HAP-1 (cell line): ENCODE data around the gene CFAP58.

Experiments
- DNase-seq, 2 experiments: peaks; one replicate each; pipeline ENCODE4 v3.0.0-alpha.2; 2016 to 2020; ENCODE audit warnings: low spot score in 2 of 2
- H3K27me3 ChIP-seq: fragments of 250-450 bp; sonication (Bioruptor Pico); 2 replicates; pipeline ENCODE4 v1.5.1; 2020; ENCODE audit warnings: low read depth, mild to moderate bottlenecking, moderate library complexity
- H3K36me3 ChIP-seq: fragments of 250-450 bp; sonication (Bioruptor Pico); replicated peaks from 2 replicates; pipeline ENCODE4 v1.5.1; 2020; ENCODE audit warnings: mild to moderate bottlenecking
- H3K4me1 ChIP-seq: fragments of 250-450 bp; sonication (Bioruptor Pico); 2 replicates; pipeline ENCODE4 v1.5.1; 2020; ENCODE audit warnings: mild to moderate bottlenecking
- H3K4me3 ChIP-seq: fragments of 250-450 bp; sonication (Bioruptor Pico); 2 replicates; pipeline ENCODE4 v1.5.1; 2020; ENCODE audit warnings: mild to moderate bottlenecking, moderate library complexity
- H3K9me3 ChIP-seq: fragments of 250-450 bp; sonication (Bioruptor Pico); 2 replicates; pipeline ENCODE4 v1.5.1; 2020; ENCODE audit warnings: mild to moderate bottlenecking, moderate library complexity
- in situ Hi-C: fragments of 300-500 bp; cut with MboI; formaldehyde crosslinking; loops from 3 replicates; pipeline ENCODE4 v1.14.3; 2020; ENCODE audit warnings: low sequenced_read_pairs, inconsistent platforms, mixed read lengths

The CFAP58 gene

GRCh38 chr10:104325436-104326435 lies 27.9 kb upstream of the CFAP58 start:
- in situ Hi-C loops, result no loop called here
- Histone ChIP-seq H3K4me1 (peaks cover 43% of the 10 kb centered on the region), H3K9me3 (no peaks in the 10 kb centered on the region), H3K4me3 (no peak overlapping the region), H3K36me3 (no peaks in the 10 kb centered on the region), H3K27me3 (no peaks in the 10 kb centered on the region)
- no peak for DNase-seq

- DNase-seq, result no peak
- in situ Hi-C loops, result no loop called here
- Histone ChIP-seq H3K4me3 (no peak overlapping the region), H3K9me3 (no peaks in the 10 kb centered on the region), H3K4me1 (peaks cover 57% of the 10 kb centered on the region), H3K36me3 (no peaks in the 10 kb centered on the region), H3K27me3 (no peaks in the 10 kb centered on the region)
Observed at GRCh38 chr10:104326991-104327610, 26.5 kb upstream of the CFAP58 start.

GRCh38 chr10:104327745-104328645 lies 25.6 kb upstream of the CFAP58 start:
- H3K27me3 ChIP-seq, result no peaks in the 10 kb centered on the region
- H3K4me1 ChIP-seq, result peaks cover 59% of the 10 kb centered on the region
- no peaks in the 10 kb centered on the region for H3K36me3 ChIP-seq
- peak; percentile 85 to 90 for DNase-seq
- H3K4me3 ChIP-seq, result no peak overlapping the region; the same call in 1 of the 2 replicates
- in situ Hi-C loops, result no loop called here
- no peaks in the 10 kb centered on the region for H3K9me3 ChIP-seq

- peak overlapping the region; percentile 8 for H3K4me3 ChIP-seq
- no peaks in the 10 kb centered on the region for H3K36me3 ChIP-seq
- in situ Hi-C loops, result no loop called here
- no peak for DNase-seq
- H3K9me3 ChIP-seq, result no peaks in the 10 kb centered on the region
- peaks cover 59% of the 10 kb centered on the region for H3K4me1 ChIP-seq
- no peaks in the 10 kb centered on the region for H3K27me3 ChIP-seq
Observed at GRCh38 chr10:104328646-104328895, 25.1 kb upstream of the CFAP58 start.

- no peaks in the 10 kb centered on the region for H3K36me3 ChIP-seq
- no peaks in the 10 kb centered on the region for H3K9me3 ChIP-seq
- H3K27me3 ChIP-seq, result no peaks in the 10 kb centered on the region
- peaks cover 59% of the 10 kb centered on the region for H3K4me1 ChIP-seq
- H3K4me3 ChIP-seq, result peak overlapping the region; percentile 8
- DNase-seq, result peak; percentile 78 to 85
- in situ Hi-C loops, result no loop called here
Observed at GRCh38 chr10:104328896-104329710, 24.5 kb upstream of the CFAP58 start.

- no peak for DNase-seq
- Histone ChIP-seq H3K27me3 (no peaks in the 10 kb centered on the region), H3K36me3 (no peaks in the 10 kb centered on the region), H3K4me3 (no peak overlapping the region), H3K9me3 (no peaks in the 10 kb centered on the region), H3K4me1 (peaks cover 59% of the 10 kb centered on the region)
- in situ Hi-C loops, result no loop called here
Observed at GRCh38 chr10:104329735-104330134, 23.9 kb upstream of the CFAP58 start.

- Histone ChIP-seq H3K36me3 (no peaks in the 10 kb centered on the region), H3K4me1 (peaks cover 59% of the 10 kb centered on the region), H3K4me3 (no peak overlapping the region), H3K9me3 (no peaks in the 10 kb centered on the region), H3K27me3 (no peaks in the 10 kb centered on the region)
- peak; percentile 41 for DNase-seq
- in situ Hi-C loops, result no loop called here
Observed at GRCh38 chr10:104330168-104331110, 23.2 kb upstream of the CFAP58 start.

- peaks cover 60% of the 10 kb centered on the region for H3K4me1 ChIP-seq
- no peaks in the 10 kb centered on the region for H3K36me3 ChIP-seq
- H3K27me3 ChIP-seq, result no peaks in the 10 kb centered on the region
- in situ Hi-C loops, result no loop called here
- no peaks in the 10 kb centered on the region for H3K9me3 ChIP-seq
- DNase-seq, result peak; percentile 58 to 69
- no peak overlapping the region for H3K4me3 ChIP-seq
Observed at GRCh38 chr10:104331208-104331838, 22.3 kb upstream of the CFAP58 start.

GRCh38 chr10:104332243-104333031 lies 21.2 kb upstream of the CFAP58 start:
- Histone ChIP-seq H3K27me3 (no peaks in the 10 kb centered on the region), H3K36me3 (no peaks in the 10 kb centered on the region), H3K9me3 (no peaks in the 10 kb centered on the region), H3K4me3 (no peak overlapping the region), H3K4me1 (peaks cover 51% of the 10 kb centered on the region)
- in situ Hi-C loops, result no loop called here
- DNase-seq, result no peak

- peaks cover 44% of the 10 kb centered on the region for H3K4me1 ChIP-seq
- no peak for DNase-seq
- in situ Hi-C loops, result no loop called here
- H3K9me3 ChIP-seq, result no peaks in the 10 kb centered on the region
- H3K36me3 ChIP-seq, result no peaks in the 10 kb centered on the region
- no peak overlapping the region for H3K4me3 ChIP-seq
- H3K27me3 ChIP-seq, result no peaks in the 10 kb centered on the region
Observed at GRCh38 chr10:104333032-104333727, 20.5 kb upstream of the CFAP58 start.

GRCh38 chr10:104333728-104334373 lies 19.8 kb upstream of the CFAP58 start:
- peaks cover 37% of the 10 kb centered on the region for H3K4me1 ChIP-seq

More at GRCh38 chr10:104333728-104334373, 19.8 kb upstream of the CFAP58 start:
- no peak for DNase-seq
- Histone ChIP-seq H3K4me3 (no peak overlapping the region), H3K36me3 (no peaks in the 10 kb centered on the region), H3K27me3 (no peaks in the 10 kb centered on the region), H3K9me3 (no peaks in the 10 kb centered on the region)
- in situ Hi-C loops, result no loop called here
